8988T (cell line): Measurements from ENCODE around the gene PWWP2B.
"Not testable (repeated sequence)": the region's sequence is repeated elsewhere in the genome, so short reads cannot be mapped to it uniquely, and the experiment has no call there.

Experiments used
- DNase-seq: peaks from one replicate; pipeline ENCODE4 v3.0.0; 2011

Gene PWWP2B

GRCh38 chr10:132420981-132421846, 24.2 kb downstream of the PWWP2B start:
- DNase-seq: no peak

- no peak for DNase-seq
Observed at GRCh38 chr10:132421847-132422751, 25.1 kb downstream of the PWWP2B start.

GRCh38 chr10:132422903-132423825, 26.2 kb downstream of the PWWP2B start:
- DNase-seq: no peak

- DNase-seq: no peak
Observed at GRCh38 chr10:132423966-132424861, 27.2 kb downstream of the PWWP2B start.

GRCh38 chr10:132425029-132425756, 28.2 kb downstream of the PWWP2B start:
- DNase-seq: no peak

- DNase-seq: no peak
Observed at GRCh38 chr10:132425757-132426155, 28.8 kb downstream of the PWWP2B start.

GRCh38 chr10:132427006-132427771, 30.2 kb downstream of the PWWP2B start:
- no peak for DNase-seq

- no peak for DNase-seq
Observed at GRCh38 chr10:132427939-132428367, 31.0 kb downstream of the PWWP2B start.

GRCh38 chr10:132428486-132428995, 31.5 kb downstream of the PWWP2B start:
- DNase-seq: no peak

- DNase-seq: no peak
Observed at GRCh38 chr10:132429281-132430230, 32.6 kb downstream of the PWWP2B start.

GRCh38 chr10:132430231-132430743, 33.3 kb downstream of the PWWP2B start:
- DNase-seq: no peak

- DNase-seq: no peak
Observed at GRCh38 chr10:132430861-132431271, 33.9 kb downstream of the PWWP2B start.

- DNase-seq: no peak
Observed at GRCh38 chr10:132431537-132432175, 34.7 kb downstream of the PWWP2B start.

GRCh38 chr10:132432176-132432540, 35.2 kb downstream of the PWWP2B start:
- no peak for DNase-seq

- no peak for DNase-seq
Observed at GRCh38 chr10:132433671-132434340, 36.8 kb downstream of the PWWP2B start.

- DNase-seq: no peak
Observed at GRCh38 chr10:132434405-132435005, 37.5 kb downstream of the PWWP2B start.

- DNase-seq: not testable (repeated sequence)
Observed at GRCh38 chr10:132435320-132435719, 38.3 kb downstream of the PWWP2B start.
